DMS114 treated with DMSO at 0.1 percent for 48 hours (cell line): Measurements from ENCODE around the gene PBRM1.
"Not testable (repeated sequence)": the region's sequence is repeated elsewhere in the genome, so short reads cannot be mapped to it uniquely, and the experiment has no call there.

ENCODE experiments used
- DNase-seq: peaks from one replicate; lab custom pipeline; 2025; ENCODE audit not compliant: unreplicated experiment; lab: John Stamatoyannopoulos, UW

The PBRM1 gene

GRCh38 chr3:52685709-52686691, at the start of gene PBRM1, which contains the start of gene GNL3:
Gene PBRM1 (minus strand): TSS chr3:52685913.
Gene GNL3 (plus strand): TSS chr3:52686032. CDS start chr3:52686093, 61 bp downstream.
- peak; percentile 88 for DNase-seq

GRCh38 chr3:52733256-52733891, 47.7 kb upstream of the PBRM1 start:
- DNase-seq, result no peak

- no peak for DNase-seq
Observed at GRCh38 chr3:52731590-52731989, 45.9 kb upstream of the PBRM1 start.

DNA sequence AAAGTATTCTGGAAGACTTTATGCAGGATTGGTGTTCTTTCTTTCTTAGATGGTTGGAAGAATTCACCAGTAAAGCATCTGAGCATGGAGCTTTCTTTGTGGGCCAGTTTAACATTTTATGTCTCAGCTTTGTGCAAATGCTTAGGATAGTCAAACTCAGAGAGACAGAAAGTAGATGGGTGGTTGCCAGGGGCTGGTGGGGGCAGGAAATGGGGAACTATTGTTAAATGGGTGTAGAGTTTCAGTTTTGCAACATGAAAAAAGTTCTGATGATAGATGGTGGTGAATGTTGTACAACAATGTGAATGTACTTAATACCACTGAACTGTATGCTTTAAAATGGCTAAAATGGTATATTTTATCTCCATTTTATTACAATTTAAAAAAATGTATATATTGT, 45.0 kb upstream of the PBRM1 start:
- DNase-seq, result no peak

DNA sequence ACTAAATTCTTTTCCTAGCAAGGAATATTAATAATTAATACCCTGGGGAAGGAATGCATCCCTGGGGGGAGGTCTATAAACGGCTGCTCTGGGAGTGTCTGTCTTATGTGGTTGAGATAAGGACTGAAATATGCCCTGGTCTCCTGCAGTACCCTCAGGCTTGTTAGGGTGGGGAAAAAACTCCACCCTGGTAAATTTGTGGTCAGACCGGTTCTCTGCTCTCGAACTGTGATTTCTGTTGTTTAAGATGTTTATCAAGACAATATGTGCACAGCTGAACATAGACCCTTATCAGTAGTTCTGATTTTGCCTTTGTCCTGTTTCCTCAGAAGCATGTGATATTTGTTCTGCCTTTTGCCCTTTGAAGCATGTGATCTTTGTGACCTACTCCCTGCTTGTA, 43.0 kb upstream of the PBRM1 start:
- not testable (repeated sequence) for DNase-seq

DNA sequence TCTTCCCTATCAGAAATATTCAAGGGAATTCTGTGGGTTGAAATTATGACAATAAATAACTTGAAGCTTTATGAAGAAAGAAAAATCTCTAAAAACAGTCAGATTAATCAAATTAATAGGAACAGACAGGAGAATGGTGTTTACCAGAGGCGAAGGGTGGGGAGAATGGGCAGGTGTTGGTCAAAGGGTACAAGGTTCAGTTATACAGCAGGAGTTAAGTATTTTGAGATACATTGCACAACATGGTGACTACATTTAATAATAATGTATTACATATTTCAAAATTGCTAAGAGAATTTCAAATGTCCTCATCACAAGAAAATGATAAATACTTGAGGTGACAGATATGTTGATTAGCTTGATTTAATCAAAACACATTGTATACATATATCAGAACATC, 38.8 kb upstream of the PBRM1 start:
- no peak for DNase-seq

DNA sequence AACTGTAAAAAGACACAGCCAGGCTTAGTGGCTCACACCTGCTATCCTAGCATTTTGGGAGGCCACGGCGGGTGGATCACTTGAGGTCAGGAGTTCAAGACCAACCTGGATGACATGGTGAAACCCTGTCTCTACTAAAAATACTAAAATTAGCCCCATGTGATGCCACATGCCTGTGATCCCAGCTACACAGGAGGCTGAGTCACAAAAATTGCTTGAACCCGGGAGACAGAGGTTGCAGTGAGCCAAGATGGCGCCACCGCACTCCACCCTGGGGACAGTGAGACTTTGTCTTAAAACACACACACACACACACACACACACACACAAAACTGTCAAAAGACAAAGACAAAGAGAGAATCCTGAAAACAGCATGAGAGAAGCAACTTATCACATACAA, 38.2 kb upstream of the PBRM1 start:
- DNase-seq, result no peak

GRCh38 chr3:52722491-52722890, 36.8 kb upstream of the PBRM1 start:
- DNase-seq, result no peak

DNA sequence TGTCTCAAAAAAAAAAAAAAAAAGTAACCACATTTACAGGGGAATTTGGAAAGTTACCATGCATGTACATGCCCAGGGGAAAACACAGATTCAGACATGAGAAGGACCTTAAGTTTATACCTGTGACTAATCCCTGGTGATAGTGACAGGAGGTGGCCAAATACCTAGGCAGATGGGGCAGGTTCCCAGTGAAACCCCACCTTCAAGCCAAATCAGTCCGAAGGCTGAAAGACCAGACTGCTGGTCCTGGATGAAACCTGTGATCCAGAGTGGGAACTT, 36.0 kb upstream of the PBRM1 start:
- DNase-seq, result no peak

- no peak for DNase-seq
Observed at GRCh38 chr3:52721002-52721729, 35.5 kb upstream of the PBRM1 start.

- no peak for DNase-seq
Observed at GRCh38 chr3:52719618-52720017, 33.9 kb upstream of the PBRM1 start.

DNA sequence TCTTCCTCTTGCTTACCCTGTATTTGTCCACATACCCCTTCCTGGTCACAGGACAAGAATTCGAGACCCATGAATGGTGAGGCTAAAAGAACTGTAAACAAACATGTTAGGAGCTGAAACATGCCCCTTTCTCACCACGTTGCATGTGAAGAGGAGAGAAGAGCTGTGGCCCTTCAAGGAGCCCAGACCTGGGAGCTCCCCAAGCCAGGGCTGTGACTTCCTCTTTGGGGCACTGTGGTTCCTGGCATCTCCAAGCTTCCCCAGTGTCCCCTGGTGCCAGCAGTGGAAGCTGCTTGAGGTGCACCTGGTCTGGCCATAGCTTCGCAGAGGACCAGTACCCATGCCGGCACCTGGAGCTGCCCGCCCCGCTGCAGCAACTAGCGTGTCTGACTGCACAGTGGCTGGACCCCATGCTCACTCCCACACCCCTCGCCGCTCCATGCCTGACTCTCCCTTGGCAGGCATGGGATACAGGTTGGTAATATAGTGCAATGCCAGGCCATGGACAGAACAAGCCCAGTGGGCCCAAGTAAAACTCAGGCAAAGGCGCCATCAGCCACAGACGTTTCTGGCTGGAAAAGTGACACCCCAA, 30.1 kb upstream of the PBRM1 start:
- no peak for DNase-seq

DNA sequence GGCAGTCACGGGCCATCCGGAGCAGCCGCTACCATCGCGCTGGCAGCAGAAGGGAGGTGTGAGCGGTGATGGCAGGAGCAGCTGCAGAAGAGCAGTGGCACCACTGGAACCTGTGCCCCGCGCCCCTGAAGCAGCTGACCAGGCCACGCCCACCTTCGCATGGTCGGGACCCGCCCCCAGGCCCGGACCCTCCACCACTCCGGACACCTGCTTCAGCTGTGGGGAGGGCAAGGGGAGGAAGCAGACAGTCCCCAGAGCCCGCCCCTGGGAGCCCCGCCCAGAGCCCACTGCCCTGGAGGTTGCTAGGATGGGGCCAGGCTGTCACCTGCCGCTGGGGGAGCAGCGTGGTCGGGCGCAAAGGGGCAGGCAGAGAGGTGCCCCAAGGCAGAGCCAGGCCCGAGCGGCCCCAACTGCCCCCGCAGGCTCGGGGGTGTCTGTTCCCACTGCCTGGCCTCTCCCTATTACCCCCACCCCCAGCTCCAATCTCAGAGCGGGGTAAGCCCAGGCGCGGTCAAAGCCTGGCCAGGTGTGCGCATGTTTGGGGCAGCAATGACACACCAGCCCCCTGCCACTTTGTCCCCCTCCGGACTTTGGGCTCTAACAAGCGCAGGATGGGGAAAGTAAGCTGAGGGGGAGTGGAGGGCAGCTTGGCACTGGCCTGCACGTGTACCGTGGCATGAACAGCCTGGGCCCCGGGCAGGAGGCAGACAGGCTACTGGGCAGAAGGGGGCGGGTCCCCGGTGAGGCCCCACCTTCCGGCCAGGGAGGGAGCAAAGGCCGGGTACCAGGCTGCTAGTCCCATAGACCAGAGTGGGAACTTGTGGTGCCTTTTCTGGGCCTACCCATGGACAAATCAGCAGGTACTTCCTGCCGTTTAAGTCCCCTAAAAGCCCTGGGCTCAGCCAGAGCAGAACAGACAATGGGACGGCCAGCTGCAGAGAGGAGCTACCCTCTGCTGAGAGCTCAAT, 28.9 kb upstream of the PBRM1 start:
- no peak for DNase-seq

DNA sequence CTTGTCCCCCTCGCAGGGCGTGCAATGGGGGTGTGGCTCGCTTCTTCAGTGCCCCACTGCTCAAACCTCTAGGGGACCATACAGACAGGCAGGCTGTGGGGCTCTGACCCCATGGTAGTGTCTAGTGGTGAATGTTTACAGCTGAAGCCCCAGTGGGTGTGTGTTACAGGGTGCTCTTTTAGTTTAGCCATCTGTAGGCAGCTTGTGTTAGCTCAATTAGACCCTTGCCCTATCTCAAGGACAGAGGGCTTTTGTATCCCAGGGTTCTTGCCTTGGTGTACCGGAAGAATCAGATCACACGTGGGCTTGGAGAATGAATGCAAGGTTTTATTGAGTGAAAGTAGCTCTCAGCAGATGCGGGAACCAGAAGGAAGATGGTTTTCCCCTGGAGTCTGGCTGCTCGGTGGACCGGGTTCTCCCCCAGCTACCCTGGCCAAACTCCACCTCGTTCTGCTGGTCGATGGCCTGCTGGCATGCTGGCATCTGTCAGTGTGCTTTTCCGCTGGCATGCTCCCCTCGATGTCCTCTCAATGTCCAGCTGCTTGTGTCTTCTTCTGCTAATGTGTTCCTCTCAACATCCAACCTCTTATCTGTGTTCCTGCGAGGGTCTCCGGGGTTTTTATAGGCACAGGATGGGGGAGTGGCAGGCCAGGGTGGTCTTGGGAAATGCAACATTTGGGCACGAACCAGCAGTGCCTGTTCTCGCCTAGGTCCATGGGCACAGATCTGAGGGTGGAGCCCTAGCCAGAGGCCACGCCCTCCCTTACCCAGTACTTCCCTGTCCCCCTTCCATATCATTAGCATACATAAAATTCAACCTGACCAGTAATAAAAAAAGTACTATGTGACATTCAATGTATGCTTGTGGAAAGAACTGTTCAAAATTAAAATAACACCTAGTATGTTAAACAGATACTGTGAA, 26.8 kb upstream of the PBRM1 start:
- no peak for DNase-seq

- no peak for DNase-seq
Observed at GRCh38 chr3:52710512-52710911, 24.8 kb upstream of the PBRM1 start.

GRCh38 chr3:52707585-52707984, 21.9 kb upstream of the PBRM1 start:
- DNase-seq, result no peak

- DNase-seq, result peak; percentile 68
Observed at GRCh38 chr3:52705688-52706686, 20.3 kb upstream of the PBRM1 start, which contains the start of the genes GLT8D1 and SPCS1. Gene GLT8D1 (minus strand): TSS chr3:52705791. CDS start chr3:52700460, 5,331 bp downstream. Gene SPCS1 (plus strand): TSS chr3:52706106. CDS start chr3:52706247, 141 bp downstream.

DNA sequence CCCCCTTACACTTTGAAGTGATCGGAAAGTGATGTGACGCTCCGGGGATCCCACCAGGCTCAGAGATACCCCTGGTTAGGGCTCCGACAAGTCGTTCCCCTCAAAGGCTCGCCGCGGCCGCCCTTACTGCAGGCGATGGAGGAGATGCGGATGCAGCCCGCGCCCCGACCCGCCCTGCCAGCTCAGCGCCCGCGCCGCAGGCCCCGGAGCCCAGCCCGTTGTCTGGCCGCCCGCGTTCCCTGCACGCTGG, 19.6 kb upstream of the PBRM1 start:
- no peak for DNase-seq
